ENCODE data around the gene PNN.

DNA sequence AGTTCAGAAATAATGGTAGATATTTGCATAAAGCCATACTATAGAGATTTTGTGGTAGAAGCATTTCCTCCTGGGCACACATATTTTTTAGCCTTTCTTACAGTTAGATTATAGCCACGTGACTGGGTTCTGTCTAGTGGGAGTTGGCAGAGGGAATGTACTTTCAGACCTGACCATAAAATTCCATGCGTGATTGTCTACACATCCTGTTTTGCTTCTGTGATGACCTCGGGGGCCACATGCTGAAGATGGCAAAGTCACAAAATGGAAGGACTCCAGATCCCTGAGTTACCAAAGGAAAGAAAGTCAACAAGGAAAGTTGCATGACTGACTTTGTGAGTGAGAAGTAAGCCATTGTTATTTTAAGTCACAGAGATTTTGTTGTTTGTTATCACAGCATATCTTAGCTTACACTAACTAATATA is 44.0 kb downstream of the PNN start:
- no peak for TF ChIP-seq POLR2AphosphoS5 (IDR thresholded peaks at IDR 0.05; ENCODE audit: low read depth, low read length)
- TF ChIP-seq SIN3A (IDR thresholded peaks at IDR 0.05; ENCODE audit: borderline replicate concordance, insufficient read depth, low read length): no peak
- TF ChIP-seq, protein P1, sequence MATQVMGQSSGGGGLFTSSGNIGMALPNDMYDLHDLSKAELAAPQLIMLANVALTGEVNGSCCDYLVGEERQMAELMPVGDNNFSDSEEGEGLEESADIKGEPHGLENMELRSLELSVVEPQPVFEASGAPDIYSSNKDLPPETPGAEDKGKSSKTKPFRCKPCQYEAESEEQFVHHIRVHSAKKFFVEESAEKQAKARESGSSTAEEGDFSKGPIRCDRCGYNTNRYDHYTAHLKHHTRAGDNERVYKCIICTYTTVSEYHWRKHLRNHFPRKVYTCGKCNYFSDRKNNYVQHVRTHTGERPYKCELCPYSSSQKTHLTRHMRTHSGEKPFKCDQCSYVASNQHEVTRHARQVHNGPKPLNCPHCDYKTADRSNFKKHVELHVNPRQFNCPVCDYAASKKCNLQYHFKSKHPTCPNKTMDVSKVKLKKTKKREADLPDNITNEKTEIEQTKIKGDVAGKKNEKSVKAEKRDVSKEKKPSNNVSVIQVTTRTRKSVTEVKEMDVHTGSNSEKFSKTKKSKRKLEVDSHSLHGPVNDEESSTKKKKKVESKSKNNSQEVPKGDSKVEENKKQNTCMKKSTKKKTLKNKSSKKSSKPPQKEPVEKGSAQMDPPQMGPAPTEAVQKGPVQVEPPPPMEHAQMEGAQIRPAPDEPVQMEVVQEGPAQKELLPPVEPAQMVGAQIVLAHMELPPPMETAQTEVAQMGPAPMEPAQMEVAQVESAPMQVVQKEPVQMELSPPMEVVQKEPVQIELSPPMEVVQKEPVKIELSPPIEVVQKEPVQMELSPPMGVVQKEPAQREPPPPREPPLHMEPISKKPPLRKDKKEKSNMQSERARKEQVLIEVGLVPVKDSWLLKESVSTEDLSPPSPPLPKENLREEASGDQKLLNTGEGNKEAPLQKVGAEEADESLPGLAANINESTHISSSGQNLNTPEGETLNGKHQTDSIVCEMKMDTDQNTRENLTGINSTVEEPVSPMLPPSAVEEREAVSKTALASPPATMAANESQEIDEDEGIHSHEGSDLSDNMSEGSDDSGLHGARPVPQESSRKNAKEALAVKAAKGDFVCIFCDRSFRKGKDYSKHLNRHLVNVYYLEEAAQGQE (IDR thresholded peaks at IDR 0.05; ENCODE audit: insufficient read depth in 1 of 2, low read depth in 2 of 2, low read length in 2 of 2): no peak
- TF ChIP-seq TAF1 (IDR thresholded peaks at IDR 0.05; ENCODE audit: borderline replicate concordance, insufficient read depth, low read length): no peak

All from PFSK-1 (cell line).